ENCODE results near the gene B4GAT1.

DNA sequence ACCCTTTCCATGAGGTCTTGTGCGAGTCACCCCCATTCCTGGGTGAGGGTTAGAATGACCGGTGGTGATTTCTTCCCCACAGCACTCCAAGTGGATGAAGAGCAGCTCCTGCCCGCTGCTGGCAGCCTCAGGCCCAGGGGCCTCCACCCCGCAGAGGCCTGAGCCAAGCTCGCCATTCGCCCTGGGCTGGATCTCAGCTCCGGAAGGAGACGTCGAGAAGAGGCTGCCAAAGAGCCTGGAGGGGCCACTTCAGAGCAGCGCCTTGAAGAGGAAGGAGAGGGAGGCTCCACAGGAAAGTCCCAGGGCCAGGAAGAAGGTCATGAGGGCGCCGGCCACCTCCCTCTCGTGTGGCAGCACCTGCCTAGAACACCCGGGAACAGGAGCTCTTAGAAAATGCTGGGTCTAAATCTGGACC, 15.8 kb upstream of the B4GAT1 start:
- TF ChIP-seq POLR2A (IDR thresholded peaks at IDR 0.05; ENCODE audit: low read depth, low read length): no peak
- no peak for TF ChIP-seq TAF1 (IDR thresholded peaks at IDR 0.05; ENCODE audit: borderline replicate concordance, low read depth, low read length)
- TF ChIP-seq POLR2AphosphoS5 (IDR thresholded peaks at IDR 0.05; ENCODE audit: low read depth, low read length): no peak; the same call in 1 of the 2 replicates

All from GM12892 (cell line).